Caco-2 (cell line): ENCODE results near the gene A1BG. TPM values are rescaled to one million over a fixed set of nuclear protein-coding genes. Genes with fewer than 3 reads are reported as not detected.

Source experiments
- Bru-seq: library from RNA; stranded (reverse); fragments of 400-500 nt; gene quantifications from one replicate; lab custom pipeline; 2021; lab: Mats Ljungman, UMichigan
- BruChase-seq, 2 experiments: library from RNA; stranded (reverse); fragments of 400-500 nt; gene quantifications; one replicate each; lab custom pipeline; 2021; lab: Mats Ljungman, UMichigan
- BruUV-seq: library from RNA; stranded (reverse); fragments of 400-500 nt; replicated peaks from 2 replicates; lab custom pipeline; 2021; lab: Mats Ljungman, UMichigan
- CTCF ChIA-PET: fragments of 300-600 bp; sonication (Branson Sonifier 250); formaldehyde crosslinking; loops from one replicate; lab custom pipeline; 2022; ENCODE audit warnings: antibody characterized with exemption; lab: Charles Lee
- POLR2A ChIA-PET: fragments of 300-600 bp; sonication (Branson Sonifier 250); formaldehyde crosslinking; loops from one replicate; lab custom pipeline; 2022; ENCODE audit warnings: antibody characterized with exemption; lab: Charles Lee
- DNase-seq, 2 experiments: peaks; one replicate each; pipeline versions ENCODE4 v3.0.0 to v3.0.0-alpha.2; 2020 to 2022
- H3K27me3 ChIP-seq: replicated peaks from 2 replicates; pipeline ENCODE4 v1.6.0; 2011; ENCODE audit warnings: low read length; ENCODE audit not compliant: control insufficient read depth, insufficient read depth
- H3K36me3 ChIP-seq: 2 replicates; pipeline ENCODE4 v1.5.1; 2011; ENCODE audit warnings: low read length; ENCODE audit not compliant: control insufficient read depth, insufficient read depth
- H3K4me1 ChIP-seq: fragments of 250-450 bp; sonication (Bioruptor Pico); 2 replicates; pipeline ENCODE4 v1.5.1; 2020; ENCODE audit warnings: mild to moderate bottlenecking
- H3K4me3 ChIP-seq: 2 replicates; pipeline ENCODE4 v1.5.1; 2011; ENCODE audit warnings: low read depth, mild to moderate bottlenecking, control low read depth, low read length
- H3K9me3 ChIP-seq: fragments of 250-450 bp; sonication (Bioruptor Pico); 2 replicates; pipeline ENCODE4 v1.5.1; 2020; ENCODE audit warnings: mild to moderate bottlenecking, moderate library complexity
- H3K27ac Mint-ChIP-seq: one replicate; pipeline ENCODE4 v1.8.0; 2022; ENCODE audit warnings: mixed read lengths; ENCODE audit not compliant: unreplicated experiment
- H3K27me3 Mint-ChIP-seq: one replicate; pipeline ENCODE4 v1.8.0; 2022; ENCODE audit warnings: mixed read lengths; ENCODE audit not compliant: insufficient read depth, unreplicated experiment
- H3K36me3 Mint-ChIP-seq: one replicate; pipeline ENCODE4 v1.8.0; 2022; ENCODE audit warnings: mild to moderate bottlenecking, mixed read lengths; ENCODE audit not compliant: insufficient read depth, unreplicated experiment
- H3K4me1 Mint-ChIP-seq: one replicate; pipeline ENCODE4 v1.8.0; 2022; ENCODE audit warnings: low read depth, mixed read lengths; ENCODE audit not compliant: unreplicated experiment
- H3K4me3 Mint-ChIP-seq: one replicate; pipeline ENCODE4 v1.8.0; 2022; ENCODE audit warnings: mild to moderate bottlenecking, moderate library complexity, mixed read lengths; ENCODE audit not compliant: unreplicated experiment
- H3K9me3 Mint-ChIP-seq: one replicate; pipeline ENCODE4 v1.8.0; 2022; ENCODE audit warnings: mixed read lengths; ENCODE audit not compliant: unreplicated experiment
- CTCF ChIP-seq, 2 experiments: fragments of 200-600 bp in 1 of 2; IDR thresholded peaks; 1 replicate in 1 of 2; 2 replicates in 1 of 2; pipeline versions ENCODE4 v1.5.1 to v1.8.0; 2011 to 2022; ENCODE audit warnings: antibody characterized with exemption in 1 of 2, control low read depth in 1 of 2, inconsistent platforms in 1 of 2, low read depth in 1 of 2, low read length in 1 of 2, mild to moderate bottlenecking in 1 of 2, moderate library complexity in 1 of 2; ENCODE audit not compliant: insufficient read depth in 1 of 2, severe bottlenecking in 1 of 2, unreplicated experiment in 1 of 2
- intact Hi-C: fragments of 100-400 bp; cut with micrococcal nuclease; formaldehyde crosslinking; loops from one replicate; pipeline ENCODE4 v1.10.0; 2022; ENCODE audit not compliant: unreplicated experiment
- long read RNA-seq: library from polyadenylated mRNA; stranded (forward); transcript quantifications from one replicate; pipeline ENCODE4 v2.0.0, GENCODE V29; 2022
- total RNA-seq: library from RNA; stranded (reverse); gene quantifications from 2 replicates; pipeline ENCODE4 v1.2.3, GENCODE V29; 2022

A1BG gene
- total RNA-seq (1.6 and 2.8 TPM in 2 replicates), Bru-seq, nascent RNA (percentile 13 among the genes with signal in this experiment), BruChase-seq, experiment 1, labeled RNA remaining after a 2-hour chase (percentile 40 among the genes with signal in this experiment), BruChase-seq, experiment 2, labeled RNA remaining after a 6-hour chase (percentile 40 among the genes with signal in this experiment)
- long read RNA-seq, partial matches to known transcripts: 0 of 2 reads
- long read RNA-seq, other reads (novel, unspliced or antisense): 0 of 2 reads

- Mint-ChIP-seq H3K4me1 (no peaks in the 10 kb centered on the region), H3K36me3 (no peaks in the 10 kb centered on the region), H3K9me3 (no peaks in the 10 kb centered on the region), H3K4me3 (no peak within 1 kb of the TSS), H3K27me3 (peaks cover 4% of the 10 kb centered on the region), H3K27ac (no peak within 1 kb of the TSS)
- H3K4me3 ChIP-seq: no peak within 1 kb of the TSS
- H3K27me3 ChIP-seq: no peaks in the 10 kb centered on the region
- DNase-seq: no peak
- POLR2A ChIA-PET: no interaction called here
- no peaks in the 10 kb centered on the region for H3K4me1 ChIP-seq
- CTCF ChIA-PET: no interaction called here
- no peaks in the 10 kb centered on the region for H3K36me3 ChIP-seq
- TF ChIP-seq CTCF (IDR thresholded peaks at IDR 0.05; ENCODE audit: insufficient read depth in 1 of 2, low read depth in 1 of 2, low read length in 1 of 2, severe bottlenecking in 1 of 2, unreplicated experiment in 1 of 2): no peak
- intact Hi-C loops: no loop called here
- H3K9me3 ChIP-seq: no peaks in the 10 kb centered on the region
- BruUV-seq: no TSS peak
Measured at GRCh38 chr19:58352760-58353671, at the start of gene A1BG. Gene A1BG (minus strand): TSS chr19:58353492. CDS start chr19:58353437, 55 bp downstream.

GRCh38 chr19:58401840-58402421, 48.6 kb upstream of the A1BG start:
- CTCF ChIA-PET: no interaction called here
- POLR2A ChIA-PET: no interaction called here
- Histone ChIP-seq H3K27me3 (no peaks in the 10 kb centered on the region), H3K4me1 (peaks cover 12% of the 10 kb centered on the region), H3K4me3 (peak overlapping the region; percentile 93), H3K9me3 (no peaks in the 10 kb centered on the region), H3K36me3 (no peaks in the 10 kb centered on the region)
- no peaks in the 10 kb centered on the region for H3K9me3 Mint-ChIP-seq
- peak overlapping the region; percentile 99 for H3K4me3 Mint-ChIP-seq
- no peak for DNase-seq
- peaks cover 16% of the 10 kb centered on the region for H3K4me1 Mint-ChIP-seq
- BruUV-seq: TSS peak; percentile 48
- peaks cover 26% of the 10 kb centered on the region for H3K36me3 Mint-ChIP-seq
- TF ChIP-seq CTCF (IDR thresholded peaks at IDR 0.05; ENCODE audit: insufficient read depth in 1 of 2, low read depth in 1 of 2, low read length in 1 of 2, severe bottlenecking in 1 of 2, unreplicated experiment in 1 of 2): no peak
- intact Hi-C loops: loop anchor here (2.0 kb wide), 2 partner anchors 39 to 73 kb away; partner anchors contain the start of gene ZNF497
- no peaks in the 10 kb centered on the region for H3K27me3 Mint-ChIP-seq
- peak overlapping the region; percentile 99 for H3K27ac Mint-ChIP-seq
